ENCODE measurements around the gene TIMP2.

DNA sequence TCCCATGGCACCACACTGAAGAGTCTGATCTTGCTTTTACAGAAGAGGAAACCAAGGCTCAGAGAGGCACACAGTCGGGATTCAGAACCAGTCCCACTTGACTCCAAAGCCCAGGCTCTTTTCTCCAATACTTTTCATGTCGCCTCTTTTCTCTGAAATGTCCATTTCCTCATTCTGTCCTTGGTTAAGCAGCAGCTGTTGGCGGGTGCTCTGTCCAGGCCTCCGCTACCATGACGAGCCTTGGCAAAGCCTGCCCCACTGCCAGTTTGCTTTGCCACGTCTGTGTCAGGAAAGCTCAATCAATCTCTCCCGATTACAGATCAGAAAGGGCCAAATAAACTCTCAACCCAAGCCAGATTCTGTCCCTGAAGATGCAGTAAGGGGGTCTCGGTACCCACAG, 13.1 kb downstream of the TIMP2 start:
- TF ChIP-seq, protein P1, sequence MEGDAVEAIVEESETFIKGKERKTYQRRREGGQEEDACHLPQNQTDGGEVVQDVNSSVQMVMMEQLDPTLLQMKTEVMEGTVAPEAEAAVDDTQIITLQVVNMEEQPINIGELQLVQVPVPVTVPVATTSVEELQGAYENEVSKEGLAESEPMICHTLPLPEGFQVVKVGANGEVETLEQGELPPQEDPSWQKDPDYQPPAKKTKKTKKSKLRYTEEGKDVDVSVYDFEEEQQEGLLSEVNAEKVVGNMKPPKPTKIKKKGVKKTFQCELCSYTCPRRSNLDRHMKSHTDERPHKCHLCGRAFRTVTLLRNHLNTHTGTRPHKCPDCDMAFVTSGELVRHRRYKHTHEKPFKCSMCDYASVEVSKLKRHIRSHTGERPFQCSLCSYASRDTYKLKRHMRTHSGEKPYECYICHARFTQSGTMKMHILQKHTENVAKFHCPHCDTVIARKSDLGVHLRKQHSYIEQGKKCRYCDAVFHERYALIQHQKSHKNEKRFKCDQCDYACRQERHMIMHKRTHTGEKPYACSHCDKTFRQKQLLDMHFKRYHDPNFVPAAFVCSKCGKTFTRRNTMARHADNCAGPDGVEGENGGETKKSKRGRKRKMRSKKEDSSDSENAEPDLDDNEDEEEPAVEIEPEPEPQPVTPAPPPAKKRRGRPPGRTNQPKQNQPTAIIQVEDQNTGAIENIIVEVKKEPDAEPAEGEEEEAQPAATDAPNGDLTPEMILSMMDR (IDR thresholded peaks at IDR 0.05; ENCODE audit: low read depth, low read length, poor library complexity, severe bottlenecking) = no peak
- no peak for TF ChIP-seq EZH2phosphoT487 (IDR thresholded peaks at IDR 0.05; ENCODE audit: borderline replicate concordance, low read length)

All from DOHH2 (cell line).